GM12864 (cell line): Measurements from ENCODE around the gene CDS2.
A peak's percentile ranks its signal among the peaks of the same experiment; 100 is the strongest.
"Not testable (repeated sequence)": the region's sequence is repeated elsewhere in the genome, so short reads cannot be mapped to it uniquely, and the experiment has no call there.

Experiments
- DNase-seq: peaks from one replicate; pipeline ENCODE4 v3.0.0-alpha.2; 2011; ENCODE audit warnings: low read depth
- H3K4me3 ChIP-seq: 2 replicates; pipeline ENCODE4 v1.5.1; 2011; ENCODE audit warnings: mild to moderate bottlenecking, low read depth, low read length, control low read depth
- CTCF ChIP-seq: IDR thresholded peaks from 2 replicates; pipeline ENCODE4 v1.5.1; 2011; ENCODE audit warnings: low read depth, mild to moderate bottlenecking, moderate library complexity, low read length, control low read depth, inconsistent platforms; ENCODE audit errors: missing control alignments

The CDS2 gene

GRCh38 chr20:5091902-5092301, 34.9 kb upstream of the CDS2 start:
- no peak for TF ChIP-seq CTCF
- no peak overlapping the region for H3K4me3 ChIP-seq
- DNase-seq = no peak

GRCh38 chr20:5092765-5093339, 34.0 kb upstream of the CDS2 start:
- no peak for DNase-seq
- TF ChIP-seq CTCF = no peak
- H3K4me3 ChIP-seq = no peak overlapping the region

- TF ChIP-seq CTCF = no peak
- no peak for DNase-seq
- H3K4me3 ChIP-seq = no peak overlapping the region
Measured at GRCh38 chr20:5095454-5095853, 31.4 kb upstream of the CDS2 start.

GRCh38 chr20:5095931-5096330, 30.9 kb upstream of the CDS2 start:
- no peak for TF ChIP-seq CTCF
- H3K4me3 ChIP-seq = no peak overlapping the region
- DNase-seq = no peak

GRCh38 chr20:5096463-5096862, 30.3 kb upstream of the CDS2 start:
- DNase-seq = no peak
- no peak for TF ChIP-seq CTCF
- no peak overlapping the region for H3K4me3 ChIP-seq

- DNase-seq, H3K4me3 ChIP-seq: not testable (repeated sequence)
Measured at GRCh38 chr20:5099009-5099408, 27.8 kb upstream of the CDS2 start.

- H3K4me3 ChIP-seq, DNase-seq: not testable (repeated sequence)
Measured at GRCh38 chr20:5099909-5100308, 26.9 kb upstream of the CDS2 start.

GRCh38 chr20:5100684-5101347, 26.0 kb upstream of the CDS2 start:
- TF ChIP-seq CTCF = peak; percentile 81
- H3K4me3 ChIP-seq = no peak overlapping the region
- DNase-seq = no peak
